Kidney epithelial cell (primary cell): Measurements from ENCODE around the gene SLC25A22. TPM values are rescaled to one million over a fixed set of nuclear protein-coding genes. Genes with fewer than 3 reads are reported as not detected.

Experiments
- DNase-seq: peaks from one replicate; pipeline ENCODE4 v3.0.0-alpha.2; 2010; ENCODE audit warnings: low read depth
- H3K27me3 ChIP-seq: 2 replicates; pipeline ENCODE4 v1.6.0; 2011; ENCODE audit warnings: low read length; ENCODE audit not compliant: control insufficient read depth, insufficient read depth
- H3K36me3 ChIP-seq: 2 replicates; pipeline ENCODE4 v1.5.1; 2011; ENCODE audit warnings: low read length; ENCODE audit not compliant: control insufficient read depth, insufficient read depth
- H3K4me3 ChIP-seq: 2 replicates; pipeline ENCODE4 v1.5.1; 2011; ENCODE audit warnings: low read depth, mild to moderate bottlenecking, control low read depth, low read length
- total RNA-seq: library from RNA; depleted of rRNA; stranded (reverse); fragments of >200 nt; gene quantifications from 2 replicates; pipeline ENCODE4 v1.2.3, GENCODE V29; 2015
- TF ChIP-seq, protein P1 (sequence below): IDR thresholded peaks from 2 replicates; pipeline ENCODE4 v1.5.1; 2011; ENCODE audit warnings: mild to moderate bottlenecking, moderate library complexity, low read length, control low read depth, inconsistent platforms; ENCODE audit not compliant: insufficient read depth, poor library complexity, severe bottlenecking

SLC25A22 gene
- total RNA-seq, 1 donor from 2014 or later, result 17.1 TPM

GRCh38 chr11:773425-773824 lies 24.7 kb downstream of the SLC25A22 start:
- Histone ChIP-seq H3K4me3 (no peak overlapping the region), H3K27me3 (no peaks in the 10 kb centered on the region), H3K36me3 (peaks cover 1% of the 10 kb centered on the region)
- DNase-seq, result no peak
- TF ChIP-seq, protein P1, sequence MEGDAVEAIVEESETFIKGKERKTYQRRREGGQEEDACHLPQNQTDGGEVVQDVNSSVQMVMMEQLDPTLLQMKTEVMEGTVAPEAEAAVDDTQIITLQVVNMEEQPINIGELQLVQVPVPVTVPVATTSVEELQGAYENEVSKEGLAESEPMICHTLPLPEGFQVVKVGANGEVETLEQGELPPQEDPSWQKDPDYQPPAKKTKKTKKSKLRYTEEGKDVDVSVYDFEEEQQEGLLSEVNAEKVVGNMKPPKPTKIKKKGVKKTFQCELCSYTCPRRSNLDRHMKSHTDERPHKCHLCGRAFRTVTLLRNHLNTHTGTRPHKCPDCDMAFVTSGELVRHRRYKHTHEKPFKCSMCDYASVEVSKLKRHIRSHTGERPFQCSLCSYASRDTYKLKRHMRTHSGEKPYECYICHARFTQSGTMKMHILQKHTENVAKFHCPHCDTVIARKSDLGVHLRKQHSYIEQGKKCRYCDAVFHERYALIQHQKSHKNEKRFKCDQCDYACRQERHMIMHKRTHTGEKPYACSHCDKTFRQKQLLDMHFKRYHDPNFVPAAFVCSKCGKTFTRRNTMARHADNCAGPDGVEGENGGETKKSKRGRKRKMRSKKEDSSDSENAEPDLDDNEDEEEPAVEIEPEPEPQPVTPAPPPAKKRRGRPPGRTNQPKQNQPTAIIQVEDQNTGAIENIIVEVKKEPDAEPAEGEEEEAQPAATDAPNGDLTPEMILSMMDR, result no peak

DNA sequence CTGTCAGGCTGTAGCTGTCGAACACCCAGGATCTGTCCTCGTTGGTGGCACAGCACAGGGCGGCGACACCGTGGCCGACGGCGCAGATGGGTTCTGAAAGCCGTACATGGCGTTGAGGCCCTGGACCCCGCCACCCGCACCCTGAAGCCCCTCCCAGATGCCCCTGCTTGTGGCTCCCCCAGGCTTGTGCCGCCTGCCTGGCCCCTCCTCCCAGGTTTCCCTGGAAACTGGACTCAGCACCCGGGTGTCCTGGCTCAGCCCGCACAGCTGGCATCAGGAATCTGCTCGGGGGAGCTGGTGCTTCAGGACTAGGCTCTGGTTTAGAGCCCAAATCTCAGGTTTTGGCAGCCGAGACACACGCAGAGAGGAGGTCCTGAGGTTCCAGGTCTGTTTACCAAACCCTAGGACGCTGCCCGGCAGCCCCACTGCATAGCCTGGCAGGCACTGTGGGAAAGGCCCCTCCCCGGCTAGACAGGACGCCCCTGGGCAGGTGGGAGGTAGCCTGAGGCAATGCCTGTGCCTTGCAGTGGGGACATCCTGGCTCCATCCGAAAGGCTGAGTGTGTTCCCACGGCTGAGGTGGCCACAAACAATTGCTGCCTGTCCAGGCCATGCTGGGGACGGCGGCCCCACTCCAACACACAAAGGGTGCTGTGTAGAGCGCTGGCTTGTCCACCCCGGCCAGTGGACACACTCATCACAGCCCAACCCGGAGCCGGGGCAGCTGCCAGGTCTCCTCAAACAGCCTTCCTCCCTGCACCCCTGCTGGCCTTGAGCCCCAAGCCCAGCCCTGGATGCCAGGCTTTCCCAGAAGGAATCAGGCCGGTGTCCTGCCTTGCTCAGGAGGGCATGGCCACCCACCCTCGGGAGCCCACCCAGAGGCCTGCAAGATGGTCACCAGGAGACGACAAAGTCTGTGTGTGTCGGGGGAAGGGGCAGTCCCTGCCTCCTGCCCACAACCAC lies 25.4 kb downstream of the SLC25A22 start:
- TF ChIP-seq, protein P1, result no peak
- peaks cover 1% of the 10 kb centered on the region for H3K36me3 ChIP-seq
- H3K27me3 ChIP-seq, result no peaks in the 10 kb centered on the region
- H3K4me3 ChIP-seq, result no peak overlapping the region
- no peak for DNase-seq

- TF ChIP-seq, protein P1, result no peak
- Histone ChIP-seq H3K27me3 (no peaks in the 10 kb centered on the region), H3K36me3 (peaks cover 1% of the 10 kb centered on the region), H3K4me3 (no peak overlapping the region)
- DNase-seq, result no peak
Observed at GRCh38 chr11:771617-772204, 26.4 kb downstream of the SLC25A22 start.

GRCh38 chr11:770642-771616 lies 27.2 kb downstream of the SLC25A22 start:
- TF ChIP-seq, protein P1, result no peak
- Histone ChIP-seq H3K4me3 (no peak overlapping the region), H3K27me3 (no peaks in the 10 kb centered on the region), H3K36me3 (peaks cover 3% of the 10 kb centered on the region)
- no peak for DNase-seq

DNA sequence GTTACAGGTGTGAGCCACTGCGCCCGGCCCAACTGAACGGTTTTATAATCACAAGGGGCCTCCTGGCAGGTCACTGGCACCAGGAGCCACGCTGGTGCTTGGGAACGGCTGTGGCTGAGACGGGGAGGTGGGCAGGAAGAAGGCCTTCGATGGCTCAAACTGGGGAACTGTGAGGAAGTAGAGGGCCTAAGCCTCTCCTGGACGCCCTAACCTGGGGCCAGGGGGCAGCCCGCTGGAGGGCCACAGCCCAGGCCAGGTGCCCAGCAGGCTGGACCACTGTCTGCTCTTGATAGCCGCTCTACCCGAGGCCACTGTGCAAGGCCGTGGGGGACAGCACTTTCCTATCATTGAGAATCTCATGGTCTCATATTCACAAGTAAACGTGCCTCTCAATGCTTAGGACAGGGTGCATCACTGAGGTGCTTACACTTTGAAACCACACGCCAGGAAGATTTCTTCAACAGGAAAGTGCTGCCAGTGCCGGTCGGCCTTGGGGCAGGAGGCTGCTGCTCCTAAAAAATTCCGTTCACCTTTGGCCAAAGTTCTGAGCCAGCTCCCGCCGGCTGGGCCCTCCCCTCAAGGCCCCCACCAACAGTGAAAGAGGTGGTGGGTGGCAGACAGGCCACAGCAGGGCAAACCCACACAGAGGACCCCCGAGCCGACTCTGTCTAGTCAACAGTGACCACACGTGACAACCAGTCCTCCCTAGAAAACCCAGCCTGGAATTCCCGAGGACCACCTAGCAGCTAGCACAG lies 28.0 kb downstream of the SLC25A22 start:
- no peak for DNase-seq
- Histone ChIP-seq H3K4me3 (no peak overlapping the region), H3K27me3 (no peaks in the 10 kb centered on the region), H3K36me3 (peaks cover 4% of the 10 kb centered on the region)
- TF ChIP-seq, protein P1, result no peak
